ENCODE data around the gene TEX48.

GRCh38 chr9:114718801-114719221 is 36.8 kb upstream of the TEX48 start:
- TF ChIP-seq CTCF (IDR thresholded peaks at IDR 0.05; ENCODE audit: low read length), result no peak
- TF ChIP-seq EZH2 (IDR thresholded peaks at IDR 0.05; ENCODE audit: borderline replicate concordance, low read length), result no peak

All from OCI-LY1 (cell line).